T-helper 2 cell treated with Interferon-gamma antibody and Interleukin-4, amounts not matched to agents 5 μg/mL and 100 μg/mL, for 36 hours (primary cell): ENCODE measurements around the gene HS6ST2.
"Not testable (repeated sequence)": the region's sequence is repeated elsewhere in the genome, so short reads cannot be mapped to it uniquely, and the experiment has no call there.

ENCODE experiments used
- DNase-seq: peaks from one replicate; pipeline ENCODE4 v3.0.0; 2021; ENCODE audit warnings: low spot score
- H3K27ac Mint-ChIP-seq: one replicate; pipeline ENCODE4 v1.8.0; 2021; ENCODE audit warnings: mild to moderate bottlenecking, mixed read lengths
- H3K27me3 Mint-ChIP-seq: one replicate; pipeline ENCODE4 v1.8.0; 2021; ENCODE audit warnings: low read depth, mixed read lengths
- H3K36me3 Mint-ChIP-seq: one replicate; pipeline ENCODE4 v1.8.0; 2021; ENCODE audit warnings: low read depth, mixed read lengths
- H3K4me1 Mint-ChIP-seq: one replicate; pipeline ENCODE4 v1.8.0; 2021; ENCODE audit warnings: low read depth, mixed read lengths
- H3K4me3 Mint-ChIP-seq: one replicate; pipeline ENCODE4 v1.8.0; 2022; ENCODE audit warnings: mild to moderate bottlenecking, moderate library complexity, mixed read lengths
- H3K9me3 Mint-ChIP-seq: one replicate; pipeline ENCODE4 v1.8.0; 2021; ENCODE audit warnings: mixed read lengths

The HS6ST2 gene

DNA sequence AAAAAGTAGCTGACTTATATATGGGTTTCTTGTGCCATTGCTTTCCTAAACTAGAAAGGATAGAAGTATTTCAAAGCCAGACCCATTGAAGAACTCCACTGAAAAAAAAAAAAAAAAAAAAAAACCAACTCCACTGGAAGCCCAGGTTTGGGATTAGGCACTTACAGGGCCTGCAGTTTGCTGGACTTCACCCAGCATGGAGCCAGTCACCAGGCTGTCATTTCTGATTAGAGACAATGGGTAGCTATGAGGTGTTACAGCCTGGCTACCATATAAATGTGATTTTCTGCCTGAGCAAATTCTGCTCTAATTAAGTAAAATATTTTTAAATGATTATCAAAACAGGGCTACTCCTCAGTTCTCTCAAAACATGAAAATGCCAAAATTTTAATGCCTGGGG is 49.5 kb downstream of the HS6ST2 start:
- no peaks in the 10 kb centered on the region for H3K36me3 Mint-ChIP-seq
- no peaks in the 10 kb centered on the region for H3K4me1 Mint-ChIP-seq
- H3K4me3 Mint-ChIP-seq = no peak overlapping the region
- no peak overlapping the region for H3K27ac Mint-ChIP-seq
- DNase-seq = no peak
- no peaks in the 10 kb centered on the region for H3K27me3 Mint-ChIP-seq
- no peaks in the 10 kb centered on the region for H3K9me3 Mint-ChIP-seq

DNA sequence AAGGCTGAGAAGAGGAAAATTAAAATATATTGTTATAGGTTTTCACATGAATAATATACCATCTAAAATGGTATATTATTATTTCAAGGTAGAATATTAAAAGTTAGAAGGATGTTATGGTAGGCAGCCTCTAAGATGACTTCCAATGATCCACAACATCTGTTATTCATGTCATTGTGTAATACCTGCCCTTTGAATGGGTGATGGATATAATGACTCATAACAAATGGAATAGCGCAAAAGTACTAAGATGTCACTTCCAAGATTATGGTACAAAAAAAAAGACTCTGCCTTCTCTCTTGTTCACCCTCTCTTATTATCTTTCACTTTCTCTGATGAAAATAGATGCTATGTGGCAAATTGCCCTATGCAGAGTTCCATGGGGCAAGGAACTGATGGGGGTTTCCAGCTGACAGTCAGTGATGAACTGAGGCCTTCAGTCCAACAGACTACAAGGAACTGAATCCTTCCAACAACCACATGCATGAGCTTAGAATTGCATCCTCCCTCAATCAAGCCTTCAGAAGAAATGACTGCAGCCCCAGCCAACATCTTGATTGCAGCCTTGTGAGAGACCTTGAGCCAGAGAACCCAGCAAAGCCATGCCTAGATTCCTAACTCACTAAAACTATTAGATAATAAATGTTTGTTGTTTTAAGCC is 57.7 kb downstream of the HS6ST2 start:
- H3K36me3 Mint-ChIP-seq = no peaks in the 10 kb centered on the region
- peaks cover 2% of the 10 kb centered on the region for H3K27me3 Mint-ChIP-seq
- no peak overlapping the region for H3K27ac Mint-ChIP-seq
- H3K4me3 Mint-ChIP-seq = no peak overlapping the region
- DNase-seq = no peak
- no peaks in the 10 kb centered on the region for H3K4me1 Mint-ChIP-seq
- H3K9me3 Mint-ChIP-seq = no peaks in the 10 kb centered on the region

GRCh38 chrX:132887569-132887968 is 70.9 kb downstream of the HS6ST2 start:
- Mint-ChIP-seq H3K9me3 (no peaks in the 10 kb centered on the region), H3K4me3 (no peak overlapping the region), H3K4me1 (no peaks in the 10 kb centered on the region), H3K27ac (no peak overlapping the region), H3K36me3 (no peaks in the 10 kb centered on the region), H3K27me3 (no peaks in the 10 kb centered on the region)
- no peak for DNase-seq

GRCh38 chrX:132883358-132883915 is 75.0 kb downstream of the HS6ST2 start:
- no peaks in the 10 kb centered on the region for H3K9me3 Mint-ChIP-seq
- no peak for DNase-seq
- no peaks in the 10 kb centered on the region for H3K27me3 Mint-ChIP-seq
- no peak overlapping the region for H3K27ac Mint-ChIP-seq
- H3K4me1 Mint-ChIP-seq = no peaks in the 10 kb centered on the region
- no peak overlapping the region for H3K4me3 Mint-ChIP-seq
- no peaks in the 10 kb centered on the region for H3K36me3 Mint-ChIP-seq

DNA sequence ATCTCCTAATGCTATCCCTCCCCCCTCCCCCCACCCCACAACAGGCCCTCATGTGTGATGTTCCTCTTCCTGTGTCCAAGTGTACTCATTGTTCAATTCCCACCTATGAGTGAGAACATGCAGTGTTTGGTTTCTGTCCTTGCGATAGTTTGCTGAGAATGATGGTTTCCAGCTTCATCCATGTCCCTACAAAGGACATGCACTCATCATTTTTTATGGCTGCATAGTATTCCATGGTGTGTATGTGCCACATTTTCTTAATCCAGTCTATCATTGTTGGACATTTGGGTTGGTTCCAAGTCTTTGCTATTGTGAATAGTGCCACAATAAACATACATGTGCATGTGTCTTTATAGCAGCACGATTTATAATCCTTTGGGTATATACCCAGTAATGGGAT is 77.7 kb downstream of the HS6ST2 start:
- H3K27ac Mint-ChIP-seq = not testable (repeated sequence)

DNA sequence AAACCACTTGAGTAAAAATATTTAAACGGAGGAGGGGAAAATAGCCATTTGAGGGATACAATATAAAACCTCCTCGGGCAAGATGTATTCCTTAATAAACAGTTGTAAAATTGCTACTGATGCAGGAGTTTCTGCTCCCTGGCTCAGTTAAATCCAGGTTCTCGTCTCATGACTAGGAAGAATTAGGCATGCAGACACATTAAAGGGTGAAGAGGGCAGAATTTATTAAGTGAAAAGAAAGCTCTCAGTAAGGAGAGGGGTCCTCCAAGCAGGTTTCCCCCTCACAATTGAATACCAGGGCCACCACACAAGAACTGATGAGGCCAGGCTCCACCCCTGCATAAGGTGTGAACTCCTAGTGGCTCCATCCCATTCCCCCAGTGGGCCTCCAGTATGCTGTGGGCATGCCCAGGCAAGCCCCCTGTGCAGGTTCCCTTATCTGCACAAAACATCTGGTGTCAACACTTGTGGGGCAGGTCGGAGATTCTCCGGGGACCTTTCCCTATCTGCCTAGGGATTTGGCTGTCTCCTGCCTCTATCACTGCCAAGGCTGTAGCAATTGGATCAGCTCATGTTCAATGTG is 80.4 kb downstream of the HS6ST2 start:
- H3K27me3 Mint-ChIP-seq = peaks cover 3% of the 10 kb centered on the region
- H3K36me3 Mint-ChIP-seq = no peaks in the 10 kb centered on the region
- H3K4me1 Mint-ChIP-seq = no peaks in the 10 kb centered on the region
- DNase-seq = no peak
- H3K9me3 Mint-ChIP-seq = no peaks in the 10 kb centered on the region
- H3K27ac Mint-ChIP-seq = no peak overlapping the region
- H3K4me3 Mint-ChIP-seq = no peak overlapping the region

More for the DNA sequence above, 77.7 kb downstream of the HS6ST2 start:
- not testable (repeated sequence) for H3K27me3 Mint-ChIP-seq, H3K4me1 Mint-ChIP-seq, H3K36me3 Mint-ChIP-seq, DNase-seq, H3K9me3 Mint-ChIP-seq, H3K4me3 Mint-ChIP-seq

GRCh38 chrX:132876523-132877338 is 81.7 kb downstream of the HS6ST2 start:
- Mint-ChIP-seq H3K27me3 (peaks cover 3% of the 10 kb centered on the region), H3K4me3 (no peak overlapping the region), H3K36me3 (no peaks in the 10 kb centered on the region), H3K4me1 (no peaks in the 10 kb centered on the region), H3K9me3 (no peaks in the 10 kb centered on the region), H3K27ac (no peak overlapping the region)
- no peak for DNase-seq

GRCh38 chrX:132875650-132876522 is 82.5 kb downstream of the HS6ST2 start:
- H3K9me3 Mint-ChIP-seq = no peaks in the 10 kb centered on the region
- H3K4me3 Mint-ChIP-seq = no peak overlapping the region
- H3K27ac Mint-ChIP-seq = no peak overlapping the region
- no peaks in the 10 kb centered on the region for H3K36me3 Mint-ChIP-seq
- peaks cover 3% of the 10 kb centered on the region for H3K27me3 Mint-ChIP-seq
- no peak for DNase-seq
- H3K4me1 Mint-ChIP-seq = no peaks in the 10 kb centered on the region

- peaks cover under 1% of the 10 kb centered on the region for H3K36me3 Mint-ChIP-seq
- H3K27ac Mint-ChIP-seq = no peak overlapping the region
- DNase-seq = no peak
- no peak overlapping the region for H3K4me3 Mint-ChIP-seq
- no peaks in the 10 kb centered on the region for H3K27me3 Mint-ChIP-seq
- H3K4me1 Mint-ChIP-seq = peaks cover 19% of the 10 kb centered on the region
- H3K9me3 Mint-ChIP-seq = peaks cover 22% of the 10 kb centered on the region
Observed at GRCh38 chrX:132862562-132862961, 95.9 kb downstream of the HS6ST2 start.

DNA sequence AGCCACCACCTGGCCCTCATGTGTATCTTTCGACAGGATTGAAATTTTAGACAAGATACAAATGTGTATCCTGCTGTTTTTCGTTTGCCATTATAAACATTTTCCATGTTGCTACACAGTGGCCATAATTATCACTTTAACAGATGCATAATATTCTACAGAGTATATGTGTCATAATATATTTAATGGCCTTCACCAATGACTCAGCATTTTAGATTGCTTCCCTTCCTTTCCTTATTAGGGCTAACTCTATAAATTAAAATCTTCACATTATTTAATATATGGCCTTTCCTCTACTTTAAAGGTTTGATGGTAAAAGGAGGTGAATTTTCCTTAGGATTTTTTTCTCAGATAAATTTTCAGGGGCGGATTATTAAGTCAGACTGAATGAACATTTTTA is 97.4 kb downstream of the HS6ST2 start:
- H3K36me3 Mint-ChIP-seq = peaks cover 2% of the 10 kb centered on the region
- peaks cover 24% of the 10 kb centered on the region for H3K9me3 Mint-ChIP-seq
- no peak for DNase-seq
- H3K27me3 Mint-ChIP-seq = no peaks in the 10 kb centered on the region
- H3K4me1 Mint-ChIP-seq = peaks cover 23% of the 10 kb centered on the region
- H3K27ac Mint-ChIP-seq = no peak overlapping the region
- H3K4me3 Mint-ChIP-seq = no peak overlapping the region

GRCh38 chrX:132860200-132860599 is 98.2 kb downstream of the HS6ST2 start:
- no peak overlapping the region for H3K4me3 Mint-ChIP-seq
- peaks cover 2% of the 10 kb centered on the region for H3K36me3 Mint-ChIP-seq
- no peak overlapping the region for H3K27ac Mint-ChIP-seq
- H3K9me3 Mint-ChIP-seq = peaks cover 24% of the 10 kb centered on the region
- no peaks in the 10 kb centered on the region for H3K27me3 Mint-ChIP-seq
- H3K4me1 Mint-ChIP-seq = peaks cover 25% of the 10 kb centered on the region
- DNase-seq = no peak

- Mint-ChIP-seq H3K36me3 (peaks cover 2% of the 10 kb centered on the region), H3K27me3 (no peaks in the 10 kb centered on the region), H3K4me3 (peak overlapping the region; percentile 36), H3K4me1 (peaks cover 25% of the 10 kb centered on the region), H3K9me3 (peaks cover 18% of the 10 kb centered on the region), H3K27ac (peak overlapping the region; percentile 60)
- no peak for DNase-seq
Observed at GRCh38 chrX:132858018-132858417, 100.4 kb downstream of the HS6ST2 start.

DNA sequence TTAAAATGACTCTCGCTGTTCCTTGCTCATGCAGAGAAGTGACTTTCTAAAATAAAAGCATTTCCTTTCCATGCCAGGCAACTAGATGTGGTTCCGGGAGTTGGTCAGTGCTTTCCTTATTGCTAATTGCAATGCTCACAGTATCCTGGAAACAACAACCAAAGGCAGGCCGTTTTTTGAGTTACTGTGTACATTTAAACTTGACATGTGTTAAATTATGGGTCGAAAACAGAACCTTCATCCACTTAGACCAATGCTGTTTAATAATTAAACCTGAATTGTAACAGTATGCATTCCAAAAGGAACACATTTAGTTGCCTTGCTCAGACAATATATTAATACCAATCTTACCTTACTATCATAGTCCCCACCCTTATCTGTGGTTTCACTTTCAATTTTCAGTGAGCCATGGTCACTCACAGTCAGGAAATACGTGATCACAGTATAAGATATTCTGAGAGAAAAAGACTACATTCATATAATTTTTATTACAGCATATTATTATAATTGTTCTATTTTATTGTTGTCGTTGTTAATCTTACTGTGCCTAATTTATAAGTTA is 102.6 kb downstream of the HS6ST2 start:
- Mint-ChIP-seq H3K36me3 (peaks cover 2% of the 10 kb centered on the region), H3K27me3 (no peaks in the 10 kb centered on the region), H3K9me3 (peaks cover 18% of the 10 kb centered on the region), H3K4me1 (peaks cover 25% of the 10 kb centered on the region), H3K27ac (no peak overlapping the region), H3K4me3 (no peak overlapping the region)
- DNase-seq = no peak
